Activated CD4-positive, alpha-beta memory T cell treated with anti-CD3 and anti-CD28 coated beads, Interleukin-2, amount 10 ng/mL, durations not matched to agents 7 days and 5 days (primary cell): Measurements from ENCODE around the gene TBL1XR1. TPM values are rescaled to one million over a fixed set of nuclear protein-coding genes. Genes with fewer than 3 reads are reported as not detected.

Source experiments
- CTCF ChIA-PET: fragments of 350-600 bp; sonication (Branson Sonifier 250); formaldehyde crosslinking; loops from one replicate; lab custom pipeline; 2021; ENCODE audit warnings: antibody characterized with exemption, inconsistent platforms; lab: Charles Lee
- POLR2A ChIA-PET: fragments of 350-600 bp; sonication (Branson Sonifier 250); formaldehyde crosslinking; loops from one replicate; lab custom pipeline; 2021; ENCODE audit warnings: antibody characterized with exemption; lab: Charles Lee
- DNase-seq: peaks from one replicate; pipeline ENCODE4 v3.0.0-alpha.2; 2020
- H3K27ac Mint-ChIP-seq: one replicate; pipeline ENCODE4 v1.8.0; 2021; ENCODE audit warnings: mild to moderate bottlenecking, mixed read lengths
- H3K27me3 Mint-ChIP-seq: one replicate; pipeline ENCODE4 v1.8.0; 2021; ENCODE audit warnings: mixed read lengths
- H3K36me3 Mint-ChIP-seq: one replicate; pipeline ENCODE4 v1.8.0; 2021; ENCODE audit warnings: low read depth, mixed read lengths
- H3K4me1 Mint-ChIP-seq: one replicate; pipeline ENCODE4 v1.8.0; 2021; ENCODE audit warnings: mixed read lengths
- H3K4me3 Mint-ChIP-seq: one replicate; pipeline ENCODE4 v1.8.0; 2021; ENCODE audit warnings: mild to moderate bottlenecking, mixed read lengths
- H3K9me3 Mint-ChIP-seq: one replicate; pipeline ENCODE4 v1.8.0; 2021; ENCODE audit warnings: mixed read lengths
- total RNA-seq, 2 experiments: library from RNA; stranded (reverse); gene quantifications; one replicate each; pipeline ENCODE4 v1.2.3, GENCODE V29; 2021

The TBL1XR1 gene
- total RNA-seq, 2 experiments from 2014 or later, result 178 to 187 TPM

DNA sequence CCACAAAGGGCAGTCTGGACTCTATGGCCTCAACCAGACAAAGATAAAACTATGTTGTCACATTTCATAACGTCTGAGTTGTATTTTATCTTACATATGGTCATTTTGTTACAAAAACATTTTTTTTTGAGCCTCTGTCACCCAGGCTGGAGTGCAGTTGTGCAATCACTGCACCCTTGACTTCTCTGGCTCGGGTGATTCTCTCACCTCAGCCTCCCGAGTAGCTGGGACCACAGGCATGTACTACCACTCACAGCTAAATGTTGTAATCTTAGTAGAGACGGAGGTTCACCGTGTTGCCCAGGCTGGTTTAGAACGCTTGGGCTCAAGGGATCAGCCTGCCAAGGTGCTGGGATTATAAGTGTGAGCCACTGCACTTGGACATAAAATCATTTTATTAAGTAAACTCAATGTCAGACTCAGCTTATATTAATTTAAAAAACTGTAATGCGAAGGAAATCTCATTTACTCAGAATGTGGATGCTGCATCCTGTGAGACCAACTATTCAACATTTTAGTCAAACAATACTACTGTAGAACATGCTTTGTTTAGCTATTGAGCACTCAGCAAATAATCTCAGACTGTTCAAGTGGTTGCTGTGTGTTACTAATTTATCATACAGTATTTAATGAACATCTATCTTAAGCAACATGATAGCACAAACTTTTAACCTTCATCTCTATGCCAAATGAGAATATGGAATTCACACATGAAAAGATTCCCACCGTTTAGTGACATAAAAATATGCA is 209.2 kb downstream of the TBL1XR1 start:
- ChIA-PET CTCF (no interaction called here), POLR2A (no interaction called here)
- Mint-ChIP-seq H3K27ac (no peak overlapping the region), H3K36me3 (no peaks in the 10 kb centered on the region), H3K4me3 (no peak overlapping the region), H3K4me1 (no peaks in the 10 kb centered on the region), H3K9me3 (peaks cover 4% of the 10 kb centered on the region), H3K27me3 (no peaks in the 10 kb centered on the region)
- DNase-seq, result no peak

DNA sequence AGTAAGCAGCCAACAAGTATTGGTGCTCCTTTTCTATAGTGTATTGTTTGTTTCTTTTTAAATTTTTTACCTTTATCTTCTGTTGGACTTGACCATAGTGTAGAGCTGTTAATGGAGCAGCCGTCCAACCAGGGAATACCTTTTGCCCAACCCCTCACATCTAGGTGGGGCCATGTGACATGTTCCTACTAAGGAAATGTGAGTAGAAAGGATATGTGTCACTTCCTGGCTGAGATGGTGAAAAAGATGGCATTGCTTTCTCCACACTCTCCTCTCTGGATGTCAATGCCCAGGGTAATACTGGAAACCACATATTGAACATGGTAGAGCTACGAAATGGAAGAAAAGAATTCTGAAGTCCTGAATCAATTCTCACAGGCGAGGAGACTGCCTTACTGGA is 218.8 kb downstream of the TBL1XR1 start:
- no peak overlapping the region for H3K27ac Mint-ChIP-seq
- no peak overlapping the region for H3K4me3 Mint-ChIP-seq
- POLR2A ChIA-PET, result no interaction called here
- H3K36me3 Mint-ChIP-seq, result peaks cover 2% of the 10 kb centered on the region
- H3K27me3 Mint-ChIP-seq, result peaks cover 3% of the 10 kb centered on the region
- no peak for DNase-seq
- CTCF ChIA-PET, result no interaction called here
- peaks cover 5% of the 10 kb centered on the region for H3K9me3 Mint-ChIP-seq
- H3K4me1 Mint-ChIP-seq, result peaks cover 5% of the 10 kb centered on the region

DNA sequence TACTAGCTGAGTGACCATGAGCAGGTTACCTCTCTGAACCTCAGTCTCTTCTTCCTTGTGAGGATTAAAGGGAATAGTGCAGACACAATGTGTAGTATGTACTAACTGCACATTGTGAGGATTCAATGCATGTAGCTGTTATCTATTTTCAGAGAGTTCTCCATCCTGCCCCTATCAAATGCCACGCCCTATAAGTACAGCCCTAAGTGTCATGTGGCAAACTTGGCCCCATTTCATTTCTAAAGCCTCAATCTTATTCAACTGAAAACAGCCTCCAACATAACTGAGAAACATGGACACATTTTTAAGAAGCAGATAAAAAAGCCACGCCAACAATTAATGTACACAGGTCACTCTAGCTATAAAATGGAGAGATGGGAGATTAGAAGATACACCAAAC is 220.0 kb downstream of the TBL1XR1 start:
- ChIA-PET CTCF (no interaction called here), POLR2A (no interaction called here)
- Mint-ChIP-seq H3K27me3 (peaks cover 3% of the 10 kb centered on the region), H3K4me1 (peaks cover 5% of the 10 kb centered on the region), H3K4me3 (no peak overlapping the region), H3K9me3 (peaks cover 5% of the 10 kb centered on the region), H3K36me3 (peaks cover 2% of the 10 kb centered on the region), H3K27ac (no peak overlapping the region)
- DNase-seq, result no peak

- Mint-ChIP-seq H3K4me3 (no peak overlapping the region), H3K4me1 (peaks cover 9% of the 10 kb centered on the region), H3K9me3 (peaks cover 4% of the 10 kb centered on the region), H3K36me3 (peaks cover 2% of the 10 kb centered on the region), H3K27ac (no peak overlapping the region), H3K27me3 (peaks cover 3% of the 10 kb centered on the region)
- CTCF ChIA-PET, result no interaction called here
- POLR2A ChIA-PET, result no interaction called here
- no peak for DNase-seq
Measured at GRCh38 chr3:176976586-176976985, 220.7 kb downstream of the TBL1XR1 start.

DNA sequence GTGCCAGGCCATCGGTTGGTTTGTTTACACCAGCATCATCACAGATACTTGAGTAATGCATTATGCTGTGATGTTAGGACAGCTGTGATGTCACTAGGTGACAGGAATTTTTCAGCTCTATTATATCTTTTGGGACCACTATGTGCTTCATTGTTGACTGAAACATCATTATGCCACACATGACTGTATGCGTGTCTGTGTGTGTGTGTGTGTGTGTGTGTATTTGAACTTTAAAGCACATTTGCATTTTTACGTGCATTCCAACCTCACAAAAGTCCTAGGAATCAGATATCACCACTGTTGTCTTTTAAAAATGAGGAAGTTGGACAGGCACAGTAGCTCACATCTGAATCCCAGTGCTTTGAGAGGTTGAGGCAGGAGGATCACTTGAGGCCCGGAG is 223.0 kb downstream of the TBL1XR1 start:
- CTCF ChIA-PET, result no interaction called here

DNA sequence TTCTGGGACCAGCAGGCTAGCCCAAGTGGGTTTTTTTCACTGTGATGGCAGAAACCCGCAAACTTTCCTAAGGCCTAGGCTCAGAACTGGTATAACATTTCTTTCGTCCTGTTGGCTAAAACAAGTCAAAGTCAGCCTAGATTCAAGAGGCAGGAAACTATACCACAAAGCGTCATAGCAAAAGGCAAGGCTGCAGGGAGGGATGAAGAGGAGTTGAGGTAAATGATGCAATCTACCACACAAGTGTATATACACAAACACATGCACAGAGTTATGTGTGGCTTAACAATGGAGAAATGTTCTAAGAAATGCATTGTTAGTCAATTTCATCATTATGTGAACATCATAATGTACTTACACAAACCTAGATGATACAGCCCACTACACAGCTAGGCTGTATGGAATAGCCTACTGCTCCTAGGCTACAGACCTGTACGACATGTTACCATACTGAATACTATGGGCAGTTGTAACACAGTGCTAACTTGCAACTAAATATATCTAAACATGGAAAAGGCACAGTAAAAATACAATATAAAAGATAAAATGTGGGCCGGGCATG is 225.6 kb downstream of the TBL1XR1 start:
- Mint-ChIP-seq H3K27me3 (no peaks in the 10 kb centered on the region), H3K9me3 (peaks cover 2% of the 10 kb centered on the region), H3K36me3 (no peaks in the 10 kb centered on the region), H3K27ac (peak overlapping the region; percentile 61), H3K4me1 (peaks cover 6% of the 10 kb centered on the region), H3K4me3 (no peak overlapping the region)
- ChIA-PET CTCF (no interaction called here), POLR2A (no interaction called here)
- DNase-seq, result peak; percentile 18

More for the DNA sequence above, 223.0 kb downstream of the TBL1XR1 start:
- no peak overlapping the region for H3K4me3 Mint-ChIP-seq
- peaks cover 2% of the 10 kb centered on the region for H3K36me3 Mint-ChIP-seq
- H3K27me3 Mint-ChIP-seq, result peaks cover 2% of the 10 kb centered on the region
- DNase-seq, result no peak
- POLR2A ChIA-PET, result no interaction called here
- H3K4me1 Mint-ChIP-seq, result peaks cover 12% of the 10 kb centered on the region
- no peak overlapping the region for H3K27ac Mint-ChIP-seq
- peaks cover 4% of the 10 kb centered on the region for H3K9me3 Mint-ChIP-seq

- ChIA-PET POLR2A (no interaction called here), CTCF (no interaction called here)
- H3K27ac Mint-ChIP-seq, result no peak overlapping the region
- no peak overlapping the region for H3K4me3 Mint-ChIP-seq
- no peak for DNase-seq
- H3K9me3 Mint-ChIP-seq, result peaks cover 2% of the 10 kb centered on the region
- H3K4me1 Mint-ChIP-seq, result peaks cover 6% of the 10 kb centered on the region
- no peaks in the 10 kb centered on the region for H3K27me3 Mint-ChIP-seq
- no peaks in the 10 kb centered on the region for H3K36me3 Mint-ChIP-seq
Measured at GRCh38 chr3:176970770-176971169, 226.5 kb downstream of the TBL1XR1 start.

DNA sequence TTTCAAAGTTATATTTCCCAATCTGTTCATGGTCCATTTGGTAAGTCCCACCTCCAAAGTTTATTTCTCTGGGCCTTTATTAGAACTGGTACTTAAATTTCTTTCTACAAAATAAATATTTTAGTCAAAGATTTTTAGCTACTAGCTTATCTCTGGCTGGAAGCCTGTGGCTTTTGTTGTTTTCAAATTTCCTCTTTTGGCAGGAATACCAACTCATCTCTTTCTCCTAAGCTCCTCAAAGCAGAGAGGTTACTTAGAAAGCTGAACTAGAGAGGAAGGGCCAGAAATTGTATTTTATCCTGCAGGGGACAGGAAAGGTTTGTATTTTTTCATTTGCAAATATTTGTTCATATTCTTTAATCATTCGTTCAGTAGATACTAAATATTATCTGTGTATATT is 227.8 kb downstream of the TBL1XR1 start:
- ChIA-PET POLR2A (no interaction called here), CTCF (no interaction called here)
- DNase-seq, result no peak
- Mint-ChIP-seq H3K36me3 (no peaks in the 10 kb centered on the region), H3K9me3 (peaks cover 2% of the 10 kb centered on the region), H3K27ac (no peak overlapping the region), H3K27me3 (no peaks in the 10 kb centered on the region), H3K4me3 (no peak overlapping the region), H3K4me1 (peaks cover 6% of the 10 kb centered on the region)
